ENCODE data around the gene REST. TPM values are rescaled to one million over a fixed set of nuclear protein-coding genes. Genes with fewer than 3 reads are reported as not detected.

The REST gene
- total RNA-seq, 1 donor from 2014 or later = 42.8 TPM

GRCh38 chr4:56976283-56976836 lies 68.7 kb downstream of the REST start:
- no peak for DNase-seq (ENCODE audit: low read depth)

DNA sequence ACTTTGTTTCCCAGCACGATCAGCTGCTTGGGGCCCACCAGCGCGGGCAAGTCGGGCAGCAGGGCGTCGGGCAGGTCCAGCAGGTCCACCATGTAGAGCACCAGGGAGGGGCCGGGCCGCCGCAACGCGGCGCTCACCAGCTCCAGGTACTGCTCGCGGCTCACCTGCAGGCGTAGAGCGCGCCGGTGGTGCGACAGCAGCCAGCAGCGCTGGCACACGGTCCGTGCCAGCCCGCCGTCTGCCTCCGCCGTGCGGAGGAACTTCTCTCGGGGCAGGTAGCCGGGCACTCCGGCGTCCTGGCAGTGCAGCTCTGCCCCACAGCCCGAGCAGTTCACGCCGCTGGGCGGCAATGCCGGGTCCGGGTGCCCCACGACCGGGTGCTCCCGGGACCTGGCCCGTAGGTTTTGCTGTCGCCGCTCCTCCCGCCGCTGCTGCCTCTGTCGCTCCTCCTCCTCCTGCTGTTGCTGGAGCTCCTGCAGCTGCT lies 69.2 kb downstream of the REST start:
- no peak for DNase-seq (ENCODE audit: low read depth)

- peak; percentile 99 for DNase-seq (ENCODE audit: low read depth)
Observed at GRCh38 chr4:56977321-56978012, 69.8 kb downstream of the REST start, which contains the start of gene NOA1. TSS of gene NOA1 (minus strand) at chr4:56977606. CDS start at chr4:56977585, 21 bp downstream.

DNA sequence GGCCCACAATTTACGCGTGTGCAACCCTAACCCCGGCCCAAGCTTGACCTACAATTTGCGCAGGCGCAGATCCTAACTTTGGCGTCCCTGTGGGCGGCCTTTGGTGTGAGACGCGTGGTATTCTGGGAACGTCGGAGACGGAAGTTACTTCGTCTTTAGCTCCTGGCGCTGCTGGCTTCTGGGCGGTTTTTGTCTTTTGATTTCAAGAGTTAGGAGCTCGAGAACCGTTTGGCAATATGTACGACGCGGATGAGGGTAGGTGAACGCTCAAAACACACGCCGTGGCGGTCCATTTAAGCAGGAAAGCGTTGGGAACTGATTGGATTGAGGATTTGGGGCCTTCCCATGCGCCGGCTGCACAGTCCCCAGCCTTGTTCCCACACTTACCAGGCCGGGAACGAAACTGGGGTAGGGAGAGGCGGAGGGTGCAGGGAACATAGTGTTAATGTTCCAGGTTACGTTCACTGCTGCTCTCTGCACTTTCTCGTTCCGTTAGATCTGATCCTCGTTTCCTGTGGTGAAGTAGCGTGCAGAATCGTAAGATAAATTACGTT lies 71.1 kb downstream of the REST start, which contains the start of gene POLR2B:
Gene POLR2B, plus strand, starts transcription at position 147 of the 554 bp plus-strand sequence. Its CDS starts 90 bp downstream, at position 237.
- DNase-seq (ENCODE audit: low read depth) = peak; percentile 98

GRCh38 chr4:56979421-56980072 lies 71.8 kb downstream of the REST start:
- DNase-seq (ENCODE audit: low read depth) = peak; percentile 26

DNA sequence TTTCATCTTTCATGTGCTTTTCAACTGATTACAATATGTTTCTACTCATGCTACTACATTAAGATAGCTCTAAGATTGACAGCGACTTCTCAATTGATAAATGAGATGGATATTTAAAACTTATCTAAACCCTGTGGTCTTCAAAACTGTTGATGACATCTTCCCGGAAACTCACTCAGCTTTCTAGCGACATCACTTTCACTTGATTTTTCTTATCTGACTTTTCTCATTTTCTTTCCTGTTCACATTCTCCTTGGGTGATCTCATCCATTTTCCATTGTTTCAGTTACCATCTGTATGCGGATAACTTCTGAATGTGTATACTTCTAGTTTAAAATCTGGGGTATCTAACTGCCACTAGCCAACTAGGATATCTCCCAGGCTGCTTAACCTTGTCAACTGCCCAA lies 74.1 kb downstream of the REST start:
- no peak for DNase-seq (ENCODE audit: low read depth)

DNA sequence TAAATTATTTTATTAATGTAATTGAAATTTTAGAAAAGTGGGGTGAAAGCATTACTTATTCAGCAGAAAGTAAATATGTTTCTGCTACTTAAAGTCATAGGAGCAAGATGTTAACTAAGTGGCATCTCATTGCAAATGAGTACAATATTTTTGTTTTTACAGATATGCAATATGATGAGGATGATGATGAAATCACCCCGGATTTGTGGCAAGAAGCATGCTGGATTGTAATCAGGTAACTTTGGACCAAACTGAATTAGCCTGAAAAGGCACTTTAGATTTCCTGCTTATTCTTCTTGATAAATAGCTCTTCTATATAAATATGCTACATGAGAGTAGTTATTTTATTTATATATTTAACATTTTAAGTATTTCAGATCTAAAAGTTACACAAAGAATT lies 78.5 kb downstream of the REST start:
- no peak for DNase-seq (ENCODE audit: low read depth)

- no peak for DNase-seq (ENCODE audit: low read depth)
Observed at GRCh38 chr4:56986952-56987351, 79.3 kb downstream of the REST start.

- no peak for DNase-seq (ENCODE audit: low read depth)
Observed at GRCh38 chr4:56990109-56990905, 82.6 kb downstream of the REST start.

- peak; percentile 91 for DNase-seq (ENCODE audit: low read depth)
Observed at GRCh38 chr4:56995525-56995924, 87.8 kb downstream of the REST start.

GRCh38 chr4:56999751-57000150 lies 92.1 kb downstream of the REST start:
- DNase-seq (ENCODE audit: low read depth) = no peak

DNA sequence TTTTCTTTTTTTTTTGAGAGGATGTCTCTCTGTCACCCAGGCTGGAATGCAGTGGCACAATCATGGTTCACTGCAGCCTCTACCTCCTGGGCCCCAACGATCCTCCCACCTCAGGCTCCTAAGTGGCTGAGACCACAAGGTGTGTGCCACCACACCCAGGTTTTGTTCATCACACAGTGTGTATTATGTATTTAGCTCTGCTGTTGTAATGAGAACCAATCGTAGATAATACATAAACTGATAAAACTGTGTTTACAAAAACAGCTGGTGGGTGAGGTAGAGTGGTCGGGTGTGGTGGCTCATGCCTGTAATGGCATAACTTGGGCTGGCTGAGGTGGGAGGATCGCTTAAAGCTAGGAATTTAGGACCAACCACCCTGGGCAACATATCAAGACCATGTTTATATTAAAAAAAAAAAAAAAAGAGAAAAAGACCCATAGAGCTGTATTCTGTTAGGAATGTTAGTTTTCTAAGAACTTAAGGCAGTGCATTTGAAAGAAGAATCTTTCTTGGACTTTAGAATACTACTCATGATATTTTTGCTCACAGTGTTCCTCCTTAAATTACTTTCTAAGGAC lies 105.9 kb downstream of the REST start:
- no peak for DNase-seq (ENCODE audit: low read depth)

Other genes with a start within 250 kb of the REST start
- 4.1 and 9.4 TPM in 2 replicates for gene HOPX, start 226.6 kb upstream of the REST start, total RNA-seq
- not detected in 2 replicates for gene SPINK2, start 86.2 kb upstream of the REST start, total RNA-seq
- 19.2 and 21.2 TPM in 2 replicates for gene NOA1, start 69.7 kb downstream of the REST start, total RNA-seq
- 145 and 171 TPM in 2 replicates for gene POLR2B, start 71.0 kb downstream of the REST start, total RNA-seq
- gene IGFBP7, start 202.5 kb downstream of the REST start, total RNA-seq = 172 and 244 TPM in 2 replicates

Data from myocyte (in vitro differentiated cells).